OCI-LY7 (cell line): ENCODE results near the gene AMELY. TPM values are rescaled to one million over a fixed set of nuclear protein-coding genes. Genes with fewer than 3 reads are reported as not detected.
A peak's percentile ranks its signal among the peaks of the same experiment; 100 is the strongest.

Experiments
- Bru-seq: library from RNA; stranded (reverse); fragments of 400-500 nt; gene quantifications from one replicate; lab custom pipeline; 2021; lab: Mats Ljungman, UMichigan
- BruChase-seq, 2 experiments: library from RNA; stranded (reverse); fragments of 400-500 nt; gene quantifications; one replicate each; lab custom pipeline; 2021; lab: Mats Ljungman, UMichigan
- BruUV-seq: library from RNA; stranded (reverse); fragments of 400-500 nt; replicated peaks from 2 replicates; lab custom pipeline; 2021; lab: Mats Ljungman, UMichigan
- CTCF ChIA-PET: fragments of 300-600 bp; sonication (Branson Sonifier 250); formaldehyde crosslinking; loops from one replicate; lab custom pipeline; 2022; ENCODE audit warnings: antibody characterized with exemption; ENCODE audit not compliant: unreplicated experiment; lab: Charles Lee
- POLR2A ChIA-PET: fragments of 300-600 bp; sonication (Branson Sonifier 250); formaldehyde crosslinking; loops from one replicate; lab custom pipeline; 2022; ENCODE audit warnings: antibody characterized with exemption; lab: Charles Lee
- DNase-seq: peaks from one replicate; pipeline ENCODE4 v3.0.0-alpha.2; 2015; ENCODE audit warnings: low spot score
- H2AFZ ChIP-seq: fragments of 200-600 bp; sonication (generic), shearing (Covaris generic); 2 replicates; pipeline ENCODE4 v1.6.1; 2014; ENCODE audit warnings: mild to moderate bottlenecking, antibody characterized with exemption, low read length, moderate library complexity
- H3K27ac ChIP-seq: fragments of 200-600 bp; sonication (generic); 2 replicates; pipeline ENCODE4 v1.5.1; 2014; ENCODE audit warnings: mixed run types, low read depth, mild to moderate bottlenecking, moderate library complexity, low read length, inconsistent platforms; ENCODE audit not compliant: poor library complexity, severe bottlenecking
- H3K36me3 ChIP-seq: fragments of 200-600 bp; sonication (generic); 2 replicates; pipeline ENCODE4 v1.6.1; 2014; ENCODE audit warnings: mild to moderate bottlenecking, antibody characterized with exemption, low read length, moderate library complexity, mixed read lengths; ENCODE audit not compliant: insufficient read depth
- H3K4me1 ChIP-seq: fragments of 200-600 bp; sonication (generic); 2 replicates; pipeline ENCODE4 v1.5.1; 2014; ENCODE audit warnings: mild to moderate bottlenecking, low read length; ENCODE audit not compliant: insufficient read depth, poor library complexity, severe bottlenecking
- H3K4me2 ChIP-seq: fragments of 200-600 bp; sonication (generic); 2 replicates; pipeline ENCODE4 v1.6.1; 2014; ENCODE audit warnings: mild to moderate bottlenecking, low read length
- H3K4me3 ChIP-seq: fragments of 200-600 bp; sonication (generic); 2 replicates; pipeline ENCODE4 v1.5.1; 2014; ENCODE audit warnings: mild to moderate bottlenecking, low read depth, low read length; ENCODE audit not compliant: poor library complexity, severe bottlenecking
- H3K79me2 ChIP-seq: fragments of 200-600 bp; sonication (generic); 2 replicates; pipeline ENCODE4 v1.6.1; 2016; ENCODE audit warnings: low read depth, mild to moderate bottlenecking, low read length, moderate library complexity, mixed read lengths; ENCODE audit not compliant: insufficient read depth
- H3K9me2 ChIP-seq: fragments of 200-600 bp; sonication (generic); 2 replicates; pipeline ENCODE4 v1.6.1; 2016; ENCODE audit warnings: mild to moderate bottlenecking, low read length, mixed read lengths; ENCODE audit not compliant: insufficient read depth
- H3K9me3 ChIP-seq: fragments of 200-600 bp; sonication (generic); 2 replicates; pipeline ENCODE4 v1.6.1; 2014; ENCODE audit warnings: mild to moderate bottlenecking, mixed run types, low read length, mixed read lengths
- H4K20me1 ChIP-seq: fragments of 200-600 bp; sonication (generic); 2 replicates; pipeline ENCODE4 v1.6.1; 2014; ENCODE audit warnings: mild to moderate bottlenecking, antibody characterized with exemption, low read length, moderate library complexity, mixed read lengths; ENCODE audit not compliant: insufficient read depth
- EZH2phosphoT487 ChIP-seq: fragments of 200-600 bp; sonication (generic); IDR thresholded peaks from 2 replicates; pipeline ENCODE4 v1.6.1; 2018; ENCODE audit warnings: low read depth, borderline replicate concordance, mild to moderate bottlenecking, mixed run types, antibody characterized with exemption, low read length, moderate library complexity, mixed read lengths
- intact Hi-C: fragments of 100-400 bp; cut with micrococcal nuclease; formaldehyde crosslinking; loops from one replicate; pipeline ENCODE4 v1.10.0; 2022; ENCODE audit not compliant: unreplicated experiment
- long read RNA-seq: library from polyadenylated mRNA; stranded (forward); transcript quantifications from one replicate; pipeline ENCODE4 v2.0.0, GENCODE V29; 2022
- total RNA-seq, 2 experiments: library from RNA; depleted of rRNA in 1 of 2; stranded (reverse); fragments of >200 nt in 1 of 2; shearing (Covaris generic) in 1 of 2; gene quantifications; 2 replicates each; pipeline ENCODE4 v1.2.3, GENCODE V29; 2014 to 2022
- TF ChIP-seq, protein P1 (sequence below): fragments of 200-600 bp; sonication (generic); conservative IDR thresholded peaks from 2 replicates; pipeline ENCODE4 v1.5.1; 2014; ENCODE audit warnings: mild to moderate bottlenecking, antibody characterized with exemption, low read length, moderate library complexity, mixed read lengths

Gene AMELY, protein sequence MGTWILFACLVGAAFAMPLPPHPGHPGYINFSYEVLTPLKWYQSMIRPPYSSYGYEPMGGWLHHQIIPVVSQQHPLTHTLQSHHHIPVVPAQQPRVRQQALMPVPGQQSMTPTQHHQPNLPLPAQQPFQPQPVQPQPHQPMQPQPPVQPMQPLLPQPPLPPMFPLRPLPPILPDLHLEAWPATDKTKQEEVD
- not detected in 2 replicates for total RNA-seq (2014; rRNA removed; shearing (Covaris generic))
- not detected in 2 replicates for total RNA-seq (2022)
- not detected for Bru-seq, nascent RNA
- BruChase-seq, experiment 1, labeled RNA remaining after a 6-hour chase: not detected
- BruChase-seq, experiment 2, labeled RNA remaining after a 2-hour chase: not detected
- long read RNA-seq: 0 reads

DNA sequence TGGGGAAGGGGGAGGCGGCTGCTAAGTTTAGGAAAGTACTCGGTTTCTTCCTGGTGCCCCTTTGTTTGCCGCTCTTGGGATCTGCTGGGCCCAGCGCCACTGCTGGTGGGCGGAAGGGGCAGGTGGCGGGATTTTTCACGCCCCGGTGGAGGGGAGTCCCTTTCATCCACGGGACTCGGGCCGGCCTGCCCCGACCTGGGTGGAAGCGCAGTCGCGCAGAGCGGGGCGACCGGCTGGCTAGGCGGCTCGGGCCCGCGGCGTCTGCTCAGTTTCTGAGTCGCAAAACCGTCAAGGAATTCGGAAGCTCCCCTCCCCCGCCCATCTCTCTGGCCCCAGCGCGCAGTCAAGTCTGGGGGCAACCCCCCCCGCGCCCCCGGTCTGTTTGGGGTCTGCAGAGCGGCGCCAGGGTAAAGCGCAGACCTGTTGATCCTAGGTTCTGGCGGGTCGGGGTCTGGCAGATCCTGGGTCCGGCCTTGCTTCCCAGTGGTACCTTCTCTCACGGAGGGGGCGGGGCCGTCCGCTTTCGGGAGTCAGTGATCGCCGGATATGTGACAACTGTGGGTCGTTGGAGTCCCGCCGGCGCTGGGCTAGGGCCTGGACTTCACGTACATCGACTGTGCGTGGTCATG lies at the start of gene AMELY:
Gene AMELY (minus strand): TSS at position 500 of the 629 bp plus-strand sequence. CDS start 39,144 bp downstream, outside the sequence.
- CTCF ChIA-PET: no interaction called here

DNA sequence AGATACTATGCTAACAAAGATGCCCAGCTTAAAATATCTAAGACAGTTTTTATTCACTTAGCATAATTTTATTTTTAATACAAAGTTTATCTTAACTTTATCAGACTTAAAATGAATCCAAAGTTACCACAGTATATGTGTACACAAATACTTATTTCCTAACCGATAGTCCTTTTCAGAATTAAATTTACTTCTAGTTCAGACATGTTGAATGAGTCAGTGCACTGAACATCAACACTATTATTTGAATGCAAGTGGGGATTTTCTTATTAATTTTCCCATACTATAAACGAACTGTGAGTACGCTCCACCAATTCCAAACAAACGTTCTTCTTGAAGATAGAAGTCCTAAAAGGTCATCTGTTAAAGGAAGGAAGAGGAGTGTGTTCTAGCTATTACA lies 38.4 kb upstream of the AMELY start:
- Histone ChIP-seq H4K20me1 (no peaks in the 10 kb centered on the region), H3K79me2 (no peaks in the 10 kb centered on the region), H3K9me3 (no peaks in the 10 kb centered on the region), H3K4me1 (no peaks in the 10 kb centered on the region), H3K36me3 (no peaks in the 10 kb centered on the region), H3K4me2 (no peak overlapping the region), H3K9me2 (no peaks in the 10 kb centered on the region), H2AFZ (no peak overlapping the region), H3K4me3 (no peak overlapping the region), H3K27ac (no peak overlapping the region)
- no TSS peak for BruUV-seq
- CTCF ChIA-PET: no interaction called here
- no peak for DNase-seq
- no peak for TF ChIP-seq EZH2phosphoT487
- TF ChIP-seq, protein P1, sequence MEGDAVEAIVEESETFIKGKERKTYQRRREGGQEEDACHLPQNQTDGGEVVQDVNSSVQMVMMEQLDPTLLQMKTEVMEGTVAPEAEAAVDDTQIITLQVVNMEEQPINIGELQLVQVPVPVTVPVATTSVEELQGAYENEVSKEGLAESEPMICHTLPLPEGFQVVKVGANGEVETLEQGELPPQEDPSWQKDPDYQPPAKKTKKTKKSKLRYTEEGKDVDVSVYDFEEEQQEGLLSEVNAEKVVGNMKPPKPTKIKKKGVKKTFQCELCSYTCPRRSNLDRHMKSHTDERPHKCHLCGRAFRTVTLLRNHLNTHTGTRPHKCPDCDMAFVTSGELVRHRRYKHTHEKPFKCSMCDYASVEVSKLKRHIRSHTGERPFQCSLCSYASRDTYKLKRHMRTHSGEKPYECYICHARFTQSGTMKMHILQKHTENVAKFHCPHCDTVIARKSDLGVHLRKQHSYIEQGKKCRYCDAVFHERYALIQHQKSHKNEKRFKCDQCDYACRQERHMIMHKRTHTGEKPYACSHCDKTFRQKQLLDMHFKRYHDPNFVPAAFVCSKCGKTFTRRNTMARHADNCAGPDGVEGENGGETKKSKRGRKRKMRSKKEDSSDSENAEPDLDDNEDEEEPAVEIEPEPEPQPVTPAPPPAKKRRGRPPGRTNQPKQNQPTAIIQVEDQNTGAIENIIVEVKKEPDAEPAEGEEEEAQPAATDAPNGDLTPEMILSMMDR: no peak
- POLR2A ChIA-PET: interaction anchor here (0.7 to 0.8 kb wide), 2 partner anchors 151 to 386 kb away, joined by 3 read pairs; no protein-coding TSS in a partner anchor
- intact Hi-C loops: no loop called here

More for the DNA sequence above, at the start of gene AMELY:
- BruUV-seq: no TSS peak
- Histone ChIP-seq H3K79me2 (0 out of 2 replicates have a peak, but pooled peaks cover 6% of the 10 kb centered on the region), H3K4me2 (peak within 1 kb of the TSS; percentile 89), H3K9me2 (no peaks in the 10 kb centered on the region), H2AFZ (peak within 1 kb of the TSS; percentile 46; the same call in 1 of the 2 replicates), H3K4me3 (peak within 1 kb of the TSS; percentile 90), H4K20me1 (no peaks in the 10 kb centered on the region), H3K27ac (peak within 1 kb of the TSS; percentile 88), H3K4me1 (peaks cover 30% of the 10 kb centered on the region), H3K9me3 (no peaks in the 10 kb centered on the region), H3K36me3 (peaks cover 27% of the 10 kb centered on the region)
- POLR2A ChIA-PET: interaction anchor here (1.4 kb wide), 1 partner anchor 64 kb away, joined by 5 read pairs; no protein-coding TSS in a partner anchor
- TF ChIP-seq EZH2phosphoT487: no peak
- TF ChIP-seq, protein P1: no peak
- DNase-seq: peak; percentile 27
- intact Hi-C loops: no loop called here
